Astrocyte (in vitro differentiated cells and primary cell): Measurements from ENCODE around the gene SLC31A1. TPM values are rescaled to one million over a fixed set of nuclear protein-coding genes. Genes with fewer than 3 reads are reported as not detected.

Experiments used
- DNase-seq: peaks from one replicate; pipeline ENCODE4 v3.0.0-alpha.2; 2010; ENCODE audit warnings: low read depth
- FAIRE-seq: peaks from 2 replicates; lab custom pipeline; 2011; peaks lifted over from hg19 to GRCh38; lab: Jason Lieb, UNC
- H2AFZ ChIP-seq: 2 replicates; pipeline ENCODE4 v1.6.0; 2012; ENCODE audit warnings: low read depth, low read length, inconsistent platforms
- H3K27ac ChIP-seq: 2 replicates; pipeline ENCODE4 v1.5.1; 2011; ENCODE audit warnings: low read depth, low read length, inconsistent platforms
- H3K27me3 ChIP-seq: 2 replicates; pipeline ENCODE4 v1.6.0; 2011; ENCODE audit warnings: low read length, inconsistent platforms; ENCODE audit not compliant: insufficient read depth
- H3K36me3 ChIP-seq: 2 replicates; pipeline ENCODE4 v1.5.1; 2011; ENCODE audit warnings: low read length, inconsistent platforms; ENCODE audit not compliant: insufficient read depth
- H3K4me1 ChIP-seq: 2 replicates; pipeline ENCODE4 v1.5.1; 2011; ENCODE audit warnings: low read length, inconsistent platforms; ENCODE audit not compliant: insufficient read depth
- H3K4me2 ChIP-seq: 2 replicates; pipeline ENCODE4 v1.6.0; 2012; ENCODE audit warnings: low read length, inconsistent platforms
- H3K4me3 ChIP-seq: 2 replicates; pipeline ENCODE4 v1.5.1; 2011; ENCODE audit warnings: low read depth, mild to moderate bottlenecking, low read length, inconsistent platforms; ENCODE audit not compliant: insufficient read depth
- H3K79me2 ChIP-seq: 2 replicates; pipeline ENCODE4 v1.6.0; 2012; ENCODE audit warnings: mild to moderate bottlenecking, low read length, inconsistent platforms; ENCODE audit not compliant: insufficient read depth
- H3K9ac ChIP-seq: 2 replicates; pipeline ENCODE4 v1.6.0; 2012; ENCODE audit warnings: mild to moderate bottlenecking, low read length, inconsistent platforms
- H3K9me3 ChIP-seq: 2 replicates; pipeline ENCODE4 v1.5.1; 2012; ENCODE audit warnings: low read depth, mild to moderate bottlenecking, low read length, inconsistent platforms; ENCODE audit not compliant: insufficient read depth
- H4K20me1 ChIP-seq: 2 replicates; pipeline ENCODE4 v1.6.0; 2012; ENCODE audit warnings: low read length, inconsistent platforms; ENCODE audit not compliant: insufficient read depth
- H3K27ac Mint-ChIP-seq: one replicate; pipeline ENCODE4 v1.8.0; 2021; ENCODE audit warnings: mild to moderate bottlenecking, mixed read lengths; ENCODE audit not compliant: unreplicated experiment
- H3K27me3 Mint-ChIP-seq: one replicate; pipeline ENCODE4 v1.8.0; 2021; ENCODE audit warnings: low read depth, mixed read lengths; ENCODE audit not compliant: unreplicated experiment
- H3K36me3 Mint-ChIP-seq: one replicate; pipeline ENCODE4 v1.8.0; 2021; ENCODE audit warnings: low read depth, mixed read lengths; ENCODE audit not compliant: unreplicated experiment
- H3K4me1 Mint-ChIP-seq: one replicate; pipeline ENCODE4 v1.8.0; 2021; ENCODE audit warnings: low read depth, mixed read lengths; ENCODE audit not compliant: unreplicated experiment
- H3K4me3 Mint-ChIP-seq: one replicate; pipeline ENCODE4 v1.8.0; 2021; ENCODE audit warnings: mild to moderate bottlenecking, moderate library complexity, mixed read lengths; ENCODE audit not compliant: unreplicated experiment
- H3K9me3 Mint-ChIP-seq: one replicate; pipeline ENCODE4 v1.8.0; 2021; ENCODE audit warnings: mild to moderate bottlenecking, mixed read lengths; ENCODE audit not compliant: unreplicated experiment
- CTCF ChIP-seq: IDR thresholded peaks from 2 replicates; pipeline ENCODE4 v1.5.1; 2011; ENCODE audit warnings: low read depth, mild to moderate bottlenecking, inconsistent platforms, low read length, moderate library complexity; ENCODE audit not compliant: insufficient read depth
- EZH2 ChIP-seq: IDR thresholded peaks from 2 replicates; pipeline ENCODE4 v1.6.1; 2012; ENCODE audit warnings: mild to moderate bottlenecking, low read length, inconsistent platforms; ENCODE audit not compliant: insufficient read depth
- total RNA-seq: library from RNA; stranded (reverse); gene quantifications from 2 replicates; pipeline ENCODE4 v1.2.1, GENCODE V29; 2021

SLC31A1 gene
- total RNA-seq, 1 donor from 2014 or later = 35.8 TPM

GRCh38 chr9:113301548-113301947 is 80.2 kb downstream of the SLC31A1 start:
- no peaks in the 10 kb centered on the region for H3K79me2 ChIP-seq
- peaks cover 9% of the 10 kb centered on the region for H3K27me3 ChIP-seq
- H3K36me3 ChIP-seq = no peaks in the 10 kb centered on the region
- DNase-seq (no peak), FAIRE-seq (no peak)
- no peaks in the 10 kb centered on the region for H3K9me3 Mint-ChIP-seq
- no peak overlapping the region for H3K4me3 ChIP-seq
- peaks cover 10% of the 10 kb centered on the region for H3K4me1 Mint-ChIP-seq
- H3K36me3 Mint-ChIP-seq = no peaks in the 10 kb centered on the region
- no peak overlapping the region for H3K27ac ChIP-seq
- H3K9me3 ChIP-seq = no peaks in the 10 kb centered on the region
- H2AFZ ChIP-seq = no peak overlapping the region
- H3K27ac Mint-ChIP-seq = no peak overlapping the region
- H3K9ac ChIP-seq = no peak overlapping the region
- no peaks in the 10 kb centered on the region for H3K4me1 ChIP-seq
- no peak for TF ChIP-seq CTCF
- no peak for TF ChIP-seq EZH2
- peaks cover 7% of the 10 kb centered on the region for H3K27me3 Mint-ChIP-seq
- H4K20me1 ChIP-seq = no peaks in the 10 kb centered on the region
- H3K4me3 Mint-ChIP-seq = no peak overlapping the region
- no peak overlapping the region for H3K4me2 ChIP-seq

- no peak for FAIRE-seq
- H3K27me3 ChIP-seq = peaks cover 9% of the 10 kb centered on the region
- Mint-ChIP-seq H3K4me3 (no peak within 1 kb of the TSS), H3K9me3 (no peaks in the 10 kb centered on the region), H3K4me1 (peaks cover 10% of the 10 kb centered on the region), H3K27me3 (peaks cover 7% of the 10 kb centered on the region), H3K27ac (no peak within 1 kb of the TSS), H3K36me3 (no peaks in the 10 kb centered on the region)
- no peak for TF ChIP-seq EZH2
- TF ChIP-seq CTCF = no peak
- no peak for DNase-seq
- no peaks in the 10 kb centered on the region for H3K79me2 ChIP-seq
- no peaks in the 10 kb centered on the region for H4K20me1 ChIP-seq
- H3K36me3 ChIP-seq = no peaks in the 10 kb centered on the region
- H3K4me3 ChIP-seq = no peak within 1 kb of the TSS
- H3K4me1 ChIP-seq = no peaks in the 10 kb centered on the region
- no peaks in the 10 kb centered on the region for H3K9me3 ChIP-seq
- H3K4me2 ChIP-seq = no peak within 1 kb of the TSS
- H2AFZ ChIP-seq = no peak within 1 kb of the TSS
- no peak within 1 kb of the TSS for H3K27ac ChIP-seq
- no peak within 1 kb of the TSS for H3K9ac ChIP-seq
Measured at GRCh38 chr9:113302792-113303418, 81.6 kb downstream of the SLC31A1 start, which contains the start of gene RNF183. RNF183 (minus strand) TSS chr9:113303376; CDS start chr9:113298184, 5,192 bp downstream.

GRCh38 chr9:113306566-113306965 is 85.2 kb downstream of the SLC31A1 start:
- no peaks in the 10 kb centered on the region for H3K9me3 ChIP-seq
- no peaks in the 10 kb centered on the region for H3K79me2 ChIP-seq
- no peak for FAIRE-seq
- Mint-ChIP-seq H3K27me3 (peaks cover 4% of the 10 kb centered on the region), H3K4me3 (no peak overlapping the region), H3K9me3 (no peaks in the 10 kb centered on the region), H3K27ac (no peak overlapping the region), H3K4me1 (no peaks in the 10 kb centered on the region), H3K36me3 (no peaks in the 10 kb centered on the region)
- peaks cover 6% of the 10 kb centered on the region for H3K27me3 ChIP-seq
- no peak overlapping the region for H3K4me2 ChIP-seq
- no peaks in the 10 kb centered on the region for H4K20me1 ChIP-seq
- H2AFZ ChIP-seq = no peak overlapping the region
- no peak for DNase-seq
- no peak overlapping the region for H3K4me3 ChIP-seq
- no peaks in the 10 kb centered on the region for H3K36me3 ChIP-seq
- H3K9ac ChIP-seq = no peak overlapping the region
- TF ChIP-seq EZH2 (no peak), CTCF (no peak)
- H3K4me1 ChIP-seq = no peaks in the 10 kb centered on the region
- H3K27ac ChIP-seq = no peak overlapping the region
